Mesodermal cell (in vitro differentiated cells): ENCODE data around the gene PTBP3.
"Not testable (repeated sequence)": the region's sequence is repeated elsewhere in the genome, so short reads cannot be mapped to it uniquely, and the experiment has no call there.

Experiments used
- H3K27ac ChIP-seq: 2 replicates; pipeline ENCODE4 v1.7.0; 2013; ENCODE audit warnings: mild to moderate bottlenecking, low read depth, low read length, moderate library complexity; ENCODE audit not compliant: severe bottlenecking
- H3K36me3 ChIP-seq: 2 replicates; pipeline ENCODE4 v1.7.1; 2013; ENCODE audit warnings: mild to moderate bottlenecking, low read length, moderate library complexity; ENCODE audit not compliant: control insufficient read depth, insufficient read depth
- H3K4me1 ChIP-seq: one replicate; pipeline ENCODE4 v1.7.1; 2013; ENCODE audit warnings: mild to moderate bottlenecking, low read length; ENCODE audit not compliant: insufficient read depth, control insufficient read depth, poor library complexity, severe bottlenecking
- H3K4me3 ChIP-seq: 2 replicates; pipeline ENCODE4 v1.7.0; 2013; ENCODE audit warnings: low read length, control low read depth, mild to moderate bottlenecking; ENCODE audit not compliant: insufficient read depth, poor library complexity, severe bottlenecking; ENCODE audit errors: extremely low read depth
- H3K9me3 ChIP-seq: 2 replicates; pipeline ENCODE4 v1.7.1; 2013; ENCODE audit warnings: mild to moderate bottlenecking, low read length, moderate library complexity; ENCODE audit not compliant: control insufficient read depth
- WGBS, 2 experiments: methylation state at CpG; one replicate each; pipeline ENCODE4 v1.1.5; 2013; ENCODE audit warnings: missing lambda C conversion rate in 2 of 2; ENCODE audit not compliant: insufficient coverage in 2 of 2; 5-methylcytosine and 5-hydroxymethylcytosine counted together

Gene PTBP3

DNA sequence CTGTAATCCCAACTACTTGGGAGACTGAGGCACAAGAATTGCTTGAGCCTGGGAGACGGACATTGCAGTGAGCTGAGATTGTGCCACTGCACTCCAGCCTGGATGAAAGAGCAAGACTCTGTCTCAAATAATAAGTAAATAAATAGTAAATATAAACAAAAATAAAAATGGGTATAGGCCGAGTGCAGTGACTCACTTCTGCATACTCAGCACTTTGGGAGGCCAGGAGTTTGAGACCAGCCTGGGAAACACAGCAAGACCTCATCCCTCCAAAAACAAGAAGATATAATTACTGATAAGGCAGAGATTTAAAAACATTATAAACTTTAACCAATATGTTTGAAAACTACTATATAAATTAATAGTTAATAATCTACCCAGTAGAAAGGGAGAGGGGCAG, 120.5 kb downstream of the PTBP3 start:
- WGBS, 2 experiments, result 100% methylated on average over 1 of the region's 2 CpGs; no CpG with 5 or more reads in 1 of the 2 experiments
- peaks cover 4% of the 10 kb centered on the region for H3K9me3 ChIP-seq
- H3K4me1 ChIP-seq, result no peaks in the 10 kb centered on the region
- no peak overlapping the region for H3K27ac ChIP-seq
- no peak overlapping the region for H3K4me3 ChIP-seq
- H3K36me3 ChIP-seq, result peaks cover 58% of the 10 kb centered on the region

DNA sequence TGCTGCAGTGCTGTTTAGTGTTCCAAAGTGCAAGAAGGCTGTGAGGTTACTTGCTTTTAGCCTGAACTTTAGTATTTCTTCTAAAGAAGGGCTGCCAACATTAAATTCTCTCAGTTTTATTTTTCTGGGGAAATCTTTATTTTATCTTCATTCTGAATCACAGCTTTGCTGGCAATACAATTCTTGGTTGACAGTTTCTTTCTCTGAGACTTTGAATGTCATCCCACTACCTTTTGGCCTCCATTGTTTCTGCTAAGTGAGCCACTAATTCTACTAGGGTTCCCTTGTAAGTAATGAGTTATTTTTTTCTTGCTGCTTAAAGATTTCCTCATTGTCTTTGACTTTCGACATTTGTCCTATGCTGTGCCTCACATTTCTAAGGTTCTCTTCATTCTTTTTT, 126.0 kb downstream of the PTBP3 start:
- 100% methylated on average over 1 of the region's 1 CpG; no CpG with 5 or more reads in 1 of the 2 experiments for WGBS, 2 experiments

DNA sequence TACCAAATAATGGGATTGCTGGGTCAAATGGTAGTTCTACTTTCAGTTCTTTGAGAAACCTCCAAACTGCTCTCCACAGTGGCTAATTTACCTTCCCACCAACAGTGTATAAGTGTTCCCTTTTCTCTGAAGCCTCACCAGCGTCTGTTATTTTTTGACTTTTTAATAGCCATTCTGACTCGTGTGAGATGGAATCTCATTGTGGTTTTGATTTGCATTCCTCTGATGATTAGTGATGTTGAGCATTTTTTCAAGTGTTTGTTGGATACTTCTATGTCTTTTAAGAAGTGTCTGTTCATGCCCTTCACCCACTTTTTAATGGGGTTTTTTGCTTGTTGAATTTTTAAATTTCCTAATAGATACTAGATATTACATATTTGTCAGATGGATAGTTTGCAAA, 129.9 kb downstream of the PTBP3 start:
- no peak overlapping the region for H3K27ac ChIP-seq
- H3K4me3 ChIP-seq, result no peak overlapping the region
- peaks cover 1% of the 10 kb centered on the region for H3K9me3 ChIP-seq
- H3K36me3 ChIP-seq, result peaks cover 38% of the 10 kb centered on the region
- WGBS, 2 experiments, result no CpG with 5 or more reads among the region's 2 CpGs
- H3K4me1 ChIP-seq, result peaks cover 3% of the 10 kb centered on the region

More for the DNA sequence above, 126.0 kb downstream of the PTBP3 start:
- H3K4me1 ChIP-seq, result peaks cover 3% of the 10 kb centered on the region
- H3K4me3 ChIP-seq, result no peak overlapping the region
- H3K36me3 ChIP-seq, result peaks cover 75% of the 10 kb centered on the region
- H3K9me3 ChIP-seq, result peaks cover 4% of the 10 kb centered on the region
- H3K27ac ChIP-seq, result no peak overlapping the region

DNA sequence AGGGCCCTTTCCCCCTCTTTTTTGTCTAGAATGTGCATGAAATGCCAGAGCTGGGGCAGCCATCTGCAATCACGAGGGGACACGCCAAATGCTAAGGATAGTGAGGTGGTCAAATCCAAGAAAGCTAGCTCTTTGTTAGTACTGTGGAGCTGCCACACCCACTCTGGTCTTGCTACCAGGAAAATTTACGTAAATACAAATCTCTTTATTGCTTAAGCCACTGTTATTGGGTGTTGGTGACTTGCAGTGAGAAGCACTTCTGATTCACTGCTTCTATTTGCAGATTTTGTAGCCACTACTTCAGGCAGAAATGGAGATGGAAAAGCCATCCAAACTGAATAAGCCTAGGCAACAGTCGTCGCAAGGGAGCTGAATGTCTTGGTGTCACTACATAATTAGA, 132.7 kb downstream of the PTBP3 start:
- peaks cover 10% of the 10 kb centered on the region for H3K36me3 ChIP-seq
- no peak overlapping the region for H3K4me3 ChIP-seq
- no peak overlapping the region for H3K27ac ChIP-seq
- 100% methylated on average over 2 to 4 of the region's 5 CpGs for WGBS, 2 experiments
- H3K9me3 ChIP-seq, result no peaks in the 10 kb centered on the region
- peaks cover 3% of the 10 kb centered on the region for H3K4me1 ChIP-seq

DNA sequence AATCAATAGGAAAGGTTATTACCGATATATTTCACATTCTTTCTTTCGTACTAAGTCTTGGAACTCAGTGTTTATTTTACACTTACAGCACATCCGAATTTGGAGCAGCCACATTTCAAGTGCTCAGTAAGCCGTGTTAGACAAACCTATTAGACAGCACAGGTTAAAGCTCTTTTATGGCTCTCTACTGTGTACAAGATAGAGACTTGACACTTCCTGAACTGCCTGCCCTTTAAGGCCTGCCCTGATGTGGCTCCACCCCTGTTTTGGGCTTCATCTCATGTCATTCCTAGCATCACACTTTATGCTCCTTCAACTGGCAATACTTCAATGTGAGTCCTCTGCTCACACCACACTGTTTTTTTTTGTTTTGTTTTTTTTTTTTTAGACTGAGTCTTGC, 134.8 kb downstream of the PTBP3 start:
- 93 to 96% methylated on average over 2 to 3 of the region's 4 CpGs for WGBS, 2 experiments
- peaks cover under 1% of the 10 kb centered on the region for H3K4me1 ChIP-seq
- H3K27ac ChIP-seq, result no peak overlapping the region
- H3K9me3 ChIP-seq, result no peaks in the 10 kb centered on the region
- no peaks in the 10 kb centered on the region for H3K36me3 ChIP-seq
- H3K4me3 ChIP-seq, result no peak overlapping the region

DNA sequence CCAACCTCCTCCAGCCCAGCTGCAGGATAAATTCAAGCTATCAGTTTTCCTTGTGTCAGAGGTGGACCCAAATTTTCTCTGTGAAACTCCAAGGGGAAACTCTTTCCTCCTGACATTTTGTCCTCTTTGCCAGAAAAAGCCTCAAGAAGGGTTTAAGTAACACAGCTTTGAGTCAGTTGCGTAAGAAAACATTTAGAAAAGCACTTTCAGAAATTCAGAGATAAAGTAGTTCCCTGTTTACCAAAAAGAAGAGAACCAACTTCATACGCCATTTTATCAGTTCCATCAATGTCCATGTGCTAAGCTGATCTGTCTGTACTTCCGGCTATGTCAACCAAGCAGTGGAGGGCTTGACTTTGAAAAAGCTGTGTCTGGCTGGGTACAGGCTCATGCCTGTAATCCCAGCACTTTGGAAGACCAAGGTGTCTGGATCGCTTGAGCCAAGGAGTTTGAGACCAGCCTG, 138.4 kb downstream of the PTBP3 start:
- Histone ChIP-seq H3K27ac (no peak overlapping the region), H3K36me3 (no peaks in the 10 kb centered on the region), H3K9me3 (no peaks in the 10 kb centered on the region), H3K4me3 (no peak overlapping the region), H3K4me1 (no peaks in the 10 kb centered on the region)
- 90 to 100% methylated on average over 3 to 4 of the region's 4 CpGs for WGBS, 2 experiments

DNA sequence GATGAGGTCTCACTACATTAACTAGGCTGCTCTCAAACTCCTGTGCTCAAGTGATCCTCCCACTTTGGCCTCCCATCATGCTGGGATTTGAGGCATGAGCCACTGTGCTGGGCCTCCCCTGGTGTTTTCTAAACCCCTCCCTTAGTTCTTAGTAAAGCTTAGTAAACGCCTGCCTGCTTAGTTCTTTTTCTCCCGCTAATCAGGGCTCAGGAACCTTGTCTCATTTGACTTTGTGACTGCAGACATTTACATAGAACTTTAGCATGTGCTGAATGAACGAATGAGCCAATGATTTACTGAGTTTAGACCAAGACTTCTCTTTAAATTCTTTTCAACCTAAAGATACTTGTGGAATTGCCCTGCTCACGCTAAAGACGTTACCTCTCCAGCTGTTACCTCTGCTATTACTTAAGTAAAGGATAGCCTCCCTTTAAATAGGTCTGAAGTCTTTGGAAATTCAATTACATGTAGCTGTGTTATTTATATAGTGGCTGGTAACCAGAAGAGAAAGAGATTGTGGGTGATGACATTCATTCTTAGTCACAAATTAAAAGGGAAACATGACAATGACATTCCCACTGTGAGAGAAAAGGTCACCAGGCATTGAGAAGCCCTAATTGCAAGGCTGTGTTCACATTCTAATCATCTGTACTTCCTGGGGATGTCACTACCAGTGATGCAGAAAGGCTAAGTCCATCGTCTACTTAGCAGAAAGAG, 139.7 kb downstream of the PTBP3 start:
- Histone ChIP-seq H3K9me3 (no peaks in the 10 kb centered on the region), H3K4me1 (no peaks in the 10 kb centered on the region), H3K36me3 (no peaks in the 10 kb centered on the region), H3K27ac (no peak overlapping the region), H3K4me3 (no peak overlapping the region)
- 47 to 68% methylated on average over 3 to 4 of the region's 6 CpGs for WGBS, 2 experiments

DNA sequence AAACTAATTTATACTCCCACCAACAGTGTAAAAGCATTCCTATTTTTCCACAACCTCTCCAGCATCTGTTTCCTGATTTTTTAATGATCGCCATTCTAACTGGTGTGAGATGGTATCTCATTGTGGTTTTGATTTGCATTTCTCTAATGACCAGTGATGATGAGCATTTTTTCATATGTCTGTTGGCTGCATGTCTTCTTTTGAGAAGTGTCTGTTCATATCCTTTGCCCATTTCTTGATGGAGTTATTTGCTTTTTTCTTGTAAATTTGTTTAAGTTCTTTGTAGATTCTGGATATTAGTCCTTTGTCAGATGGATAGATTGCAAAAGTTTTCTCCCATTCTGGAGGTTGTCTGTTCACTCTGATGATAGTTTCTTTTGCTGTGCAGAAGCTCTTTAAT, 143.1 kb downstream of the PTBP3 start:
- H3K27ac ChIP-seq, H3K4me3 ChIP-seq, H3K4me1 ChIP-seq, H3K36me3 ChIP-seq, H3K9me3 ChIP-seq: not testable (repeated sequence)
- whole genome bisulfite sequencing, 2 experiments, result no CpG with 5 or more reads among the region's 1 CpG

DNA sequence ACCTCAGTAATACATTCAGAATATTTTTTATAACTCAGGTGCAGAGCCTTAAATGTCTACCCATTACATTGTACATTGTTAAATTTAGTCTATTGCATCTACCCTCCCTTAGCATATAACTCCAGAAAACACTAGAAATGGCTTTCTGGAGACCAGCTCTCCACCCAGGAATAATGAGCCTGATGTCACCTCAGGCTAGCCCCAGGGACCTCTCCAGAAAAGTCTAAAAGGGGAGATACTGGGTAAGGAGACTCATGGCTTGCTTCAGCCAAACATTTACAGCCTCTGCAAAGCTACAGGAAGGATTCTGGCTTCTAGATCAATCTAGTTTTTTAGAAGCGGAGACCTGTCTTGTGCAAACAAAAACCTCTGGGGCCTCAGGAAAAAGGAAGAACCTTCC, 144.5 kb downstream of the PTBP3 start:
- 100% methylated on average over 1 of the region's 1 CpG for WGBS, 2 experiments

DNA sequence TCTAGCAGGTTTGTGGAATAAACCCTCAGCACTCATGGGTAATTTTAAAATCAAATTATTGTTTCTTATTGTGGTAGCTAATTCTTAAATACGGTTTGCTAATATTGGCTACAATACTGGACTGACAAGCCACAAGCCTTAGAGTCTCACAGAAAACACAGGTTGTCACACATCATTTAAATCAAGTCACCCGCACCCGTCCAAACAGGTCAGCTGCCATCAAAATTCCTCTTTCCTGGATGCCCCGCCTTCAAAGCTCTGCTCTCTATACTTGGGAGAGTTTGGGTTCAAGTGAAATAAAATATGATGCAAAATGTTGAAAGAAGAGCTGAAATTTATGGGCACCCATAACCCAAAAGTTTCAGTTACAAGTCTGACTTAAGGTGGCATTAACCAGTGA, 146.0 kb downstream of the PTBP3 start:
- Histone ChIP-seq H3K9me3 (peaks cover 2% of the 10 kb centered on the region), H3K36me3 (no peaks in the 10 kb centered on the region), H3K4me3 (no peak overlapping the region), H3K27ac (no peak overlapping the region), H3K4me1 (no peaks in the 10 kb centered on the region)
- WGBS, 2 experiments, result no CpG with 5 or more reads among the region's 4 CpGs

More for the DNA sequence above, 144.5 kb downstream of the PTBP3 start:
- Histone ChIP-seq H3K36me3 (no peaks in the 10 kb centered on the region), H3K9me3 (no peaks in the 10 kb centered on the region), H3K4me3 (no peak overlapping the region), H3K4me1 (no peaks in the 10 kb centered on the region), H3K27ac (no peak overlapping the region)

DNA sequence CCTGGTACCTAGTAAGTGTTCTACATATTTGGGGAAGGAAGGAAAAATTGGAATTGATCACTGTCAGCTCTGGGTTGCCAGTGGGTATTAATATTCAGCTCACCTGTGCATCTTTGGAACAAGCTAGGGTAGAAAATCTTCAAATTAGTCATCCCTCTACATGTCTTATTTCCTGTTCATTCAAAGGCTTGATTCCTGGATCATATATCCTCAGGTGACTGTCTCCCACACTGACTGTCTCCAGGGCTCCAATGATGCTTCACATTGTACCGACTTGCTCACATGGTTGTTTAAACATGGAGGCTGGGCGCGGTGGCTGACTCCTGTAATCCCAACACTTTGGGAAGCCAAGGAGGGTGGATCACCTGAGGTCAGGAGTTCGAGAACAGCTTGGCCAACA, 146.7 kb downstream of the PTBP3 start:
- Histone ChIP-seq H3K9me3 (peaks cover 2% of the 10 kb centered on the region), H3K36me3 (no peaks in the 10 kb centered on the region), H3K27ac (no peak overlapping the region), H3K4me1 (no peaks in the 10 kb centered on the region), H3K4me3 (no peak overlapping the region)
- 81 to 89% methylated on average over 3 to 4 of the region's 4 CpGs for WGBS, 2 experiments
